ENCODE results near the gene CENPC. TPM values are rescaled to one million over a fixed set of nuclear protein-coding genes. Genes with fewer than 3 reads are reported as not detected.

CENPC gene
- total and polyA plus RNA-seq, 2 donors (not counting 1 experiment from before 2014, with no cell fraction given): 11.7 to 67.0 TPM

GRCh38 chr4:67499799-67500198, 45.5 kb downstream of the CENPC start:
- no CpG with 5 or more reads among the region's 2 CpGs for WGBS (ENCODE audit: insufficient coverage)
- no peaks in the 10 kb centered on the region for H3K27me3 Mint-ChIP-seq
- H3K27ac Mint-ChIP-seq: no peak overlapping the region
- H3K4me1 ChIP-seq (ENCODE audit: control insufficient read depth in 2 of 2, insufficient read depth in 2 of 2, low read length in 2 of 2): no peaks in the 10 kb centered on the region
- H3K4me2 ChIP-seq (replicated peaks; ENCODE audit: low read depth, low read length, poor library complexity, severe bottlenecking): no peak overlapping the region
- H3K9me3 Mint-ChIP-seq (ENCODE audit: insufficient read depth): no peaks in the 10 kb centered on the region
- no peak overlapping the region for H2AFZ ChIP-seq (ENCODE audit: insufficient read depth, low read depth, low read length, poor library complexity, severe bottlenecking)
- no peak overlapping the region for H3K4me3 Mint-ChIP-seq
- H3K9me3 ChIP-seq (ENCODE audit: control extremely low read depth in 1 of 3, control insufficient read depth in 2 of 3, insufficient read depth in 1 of 3, low read length in 2 of 3): no peaks in the 10 kb centered on the region
- no peak for DNase-seq
- H3K4me1 Mint-ChIP-seq: no peaks in the 10 kb centered on the region
- intact Hi-C loops (cut with micrococcal nuclease): no loop called here
- no peak for ATAC-seq (ENCODE audit: low read depth)
- peaks cover 13 to 37% of the 10 kb centered on the region in 2 experiments for H3K36me3 ChIP-seq (replicated peaks in 1 of 2; ENCODE audit: control extremely low read depth in 1 of 2, control insufficient read depth in 1 of 2, extremely low read depth in 1 of 2, insufficient read depth in 2 of 2, low read length in 1 of 2)
- POLR2A ChIA-PET: no interaction called here
- peaks cover 6% of the 10 kb centered on the region for H4K20me1 ChIP-seq (ENCODE audit: control insufficient read depth, insufficient read depth, low read length, poor library complexity, severe bottlenecking)
- H3K4me3 ChIP-seq (ENCODE audit: control extremely low read depth in 1 of 5, extremely low read depth in 1 of 5, insufficient read depth in 1 of 5, low read depth in 2 of 5, low read length in 4 of 5): no peak overlapping the region
- H3K9ac ChIP-seq (ENCODE audit: low read length): no peak overlapping the region
- peaks cover 5% of the 10 kb centered on the region for H3K79me2 ChIP-seq (ENCODE audit: control insufficient read depth, insufficient read depth, low read length)
- CTCF ChIA-PET: no interaction called here
- no peaks in the 10 kb centered on the region for H3K27me3 ChIP-seq (replicated peaks in 1 of 4; ENCODE audit: control extremely low read depth in 1 of 4, control insufficient read depth in 3 of 4, insufficient read depth in 4 of 4, low read length in 3 of 4)
- H3K27ac ChIP-seq (ENCODE audit: low read length in 2 of 2): no peak overlapping the region
- TF ChIP-seq, protein P1, sequence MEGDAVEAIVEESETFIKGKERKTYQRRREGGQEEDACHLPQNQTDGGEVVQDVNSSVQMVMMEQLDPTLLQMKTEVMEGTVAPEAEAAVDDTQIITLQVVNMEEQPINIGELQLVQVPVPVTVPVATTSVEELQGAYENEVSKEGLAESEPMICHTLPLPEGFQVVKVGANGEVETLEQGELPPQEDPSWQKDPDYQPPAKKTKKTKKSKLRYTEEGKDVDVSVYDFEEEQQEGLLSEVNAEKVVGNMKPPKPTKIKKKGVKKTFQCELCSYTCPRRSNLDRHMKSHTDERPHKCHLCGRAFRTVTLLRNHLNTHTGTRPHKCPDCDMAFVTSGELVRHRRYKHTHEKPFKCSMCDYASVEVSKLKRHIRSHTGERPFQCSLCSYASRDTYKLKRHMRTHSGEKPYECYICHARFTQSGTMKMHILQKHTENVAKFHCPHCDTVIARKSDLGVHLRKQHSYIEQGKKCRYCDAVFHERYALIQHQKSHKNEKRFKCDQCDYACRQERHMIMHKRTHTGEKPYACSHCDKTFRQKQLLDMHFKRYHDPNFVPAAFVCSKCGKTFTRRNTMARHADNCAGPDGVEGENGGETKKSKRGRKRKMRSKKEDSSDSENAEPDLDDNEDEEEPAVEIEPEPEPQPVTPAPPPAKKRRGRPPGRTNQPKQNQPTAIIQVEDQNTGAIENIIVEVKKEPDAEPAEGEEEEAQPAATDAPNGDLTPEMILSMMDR (IDR thresholded peaks at IDR 0.05): no peak
- TF ChIP-seq EZH2 (IDR thresholded peaks at IDR 0.05; ENCODE audit: borderline replicate concordance, insufficient read depth, low read depth, low read length, poor library complexity, severe bottlenecking): no peak

GRCh38 chr4:67483868-67484602, 61.3 kb downstream of the CENPC start:
- Histone ChIP-seq H3K9ac (ENCODE audit: low read length) (no peak overlapping the region), H3K79me2 (ENCODE audit: control insufficient read depth, insufficient read depth, low read length) (peaks cover 5% of the 10 kb centered on the region), H3K4me1 (ENCODE audit: control insufficient read depth in 2 of 2, insufficient read depth in 2 of 2, low read length in 2 of 2) (no peaks in the 10 kb centered on the region), H3K27ac (ENCODE audit: low read length in 2 of 2) (no peak overlapping the region), H3K36me3 (replicated peaks in 1 of 2; ENCODE audit: control extremely low read depth in 1 of 2, control insufficient read depth in 1 of 2, extremely low read depth in 1 of 2, insufficient read depth in 2 of 2, low read length in 1 of 2) (peaks cover 0 to 66% of the 10 kb centered on the region in 2 experiments), H4K20me1 (ENCODE audit: control insufficient read depth, insufficient read depth, low read length, poor library complexity, severe bottlenecking) (no peaks in the 10 kb centered on the region), H3K4me3 (ENCODE audit: control extremely low read depth in 1 of 5, extremely low read depth in 1 of 5, insufficient read depth in 1 of 5, low read depth in 2 of 5, low read length in 4 of 5) (no peak overlapping the region), H2AFZ (ENCODE audit: insufficient read depth, low read depth, low read length, poor library complexity, severe bottlenecking) (no peak overlapping the region), H3K4me2 (replicated peaks; ENCODE audit: low read depth, low read length, poor library complexity, severe bottlenecking) (no peak overlapping the region), H3K27me3 (replicated peaks in 1 of 4; ENCODE audit: control extremely low read depth in 1 of 4, control insufficient read depth in 3 of 4, insufficient read depth in 4 of 4, low read length in 3 of 4) (no peaks in the 10 kb centered on the region), H3K9me3 (ENCODE audit: control extremely low read depth in 1 of 3, control insufficient read depth in 2 of 3, insufficient read depth in 1 of 3, low read length in 2 of 3) (no peaks in the 10 kb centered on the region)
- ChIA-PET CTCF (interaction anchor here (1.4 kb wide), 1 partner anchor 12 kb away, joined by 3 read pairs; no protein-coding TSS in a partner anchor), POLR2A (no interaction called here)
- H3K9me3 Mint-ChIP-seq (ENCODE audit: insufficient read depth): peaks cover 6% of the 10 kb centered on the region
- ATAC-seq (ENCODE audit: low read depth): no peak
- no peak for TF ChIP-seq EZH2 (IDR thresholded peaks at IDR 0.05; ENCODE audit: borderline replicate concordance, insufficient read depth, low read depth, low read length, poor library complexity, severe bottlenecking)
- TF ChIP-seq, protein P1 (IDR thresholded peaks at IDR 0.05): no peak
- H3K4me1 Mint-ChIP-seq: no peaks in the 10 kb centered on the region
- DNase-seq: no peak
- no peaks in the 10 kb centered on the region for H3K27me3 Mint-ChIP-seq
- no CpG with 5 or more reads among the region's 5 CpGs for WGBS (ENCODE audit: insufficient coverage)
- H3K4me3 Mint-ChIP-seq: no peak overlapping the region
- intact Hi-C loops (cut with micrococcal nuclease): no loop called here
- H3K27ac Mint-ChIP-seq: no peak overlapping the region

All from B cell (primary cell).